ENCODE results near the gene HIF1A.
"Not testable (repeated sequence)": the region's sequence is repeated elsewhere in the genome, so short reads cannot be mapped to it uniquely, and the experiment has no call there.

The HIF1A gene

DNA sequence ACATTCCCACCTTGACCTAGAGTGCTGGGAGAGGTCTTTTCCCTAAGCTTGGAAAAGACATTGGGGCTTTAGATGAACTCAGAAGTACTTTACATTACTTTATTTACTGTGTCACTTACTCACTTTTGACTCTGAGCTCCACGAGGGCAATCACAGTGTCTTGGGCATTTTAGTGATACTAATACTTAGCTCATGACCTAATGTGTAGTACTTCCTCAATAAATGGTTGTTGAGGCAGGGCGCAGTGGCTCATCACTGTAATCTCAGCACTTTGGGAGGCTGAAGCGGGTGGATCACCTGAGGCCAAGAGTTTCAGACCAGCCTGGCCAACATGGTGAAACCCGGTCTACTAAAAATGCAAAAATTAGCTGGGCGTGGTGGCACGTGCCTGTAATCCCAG lies 47.1 kb downstream of the HIF1A start:
- no peak overlapping the region for H3K27ac ChIP-seq
- DNase-seq (ENCODE audit: low read depth, low spot score): no peak

GRCh38 chr14:61744238-61744637 lies 48.9 kb downstream of the HIF1A start:
- no peak for DNase-seq (ENCODE audit: low read depth, low spot score)
- no peak overlapping the region for H3K27ac ChIP-seq

- not testable (repeated sequence) for H3K27ac ChIP-seq; DNase-seq (ENCODE audit: low read depth, low spot score)
These were observed 51.0 kb downstream of the HIF1A start for GRCh38 chr14:61746346-61746745.

- no peak overlapping the region for H3K27ac ChIP-seq
- no peak for DNase-seq (ENCODE audit: low read depth, low spot score)
These were observed 51.6 kb downstream of the HIF1A start for GRCh38 chr14:61746881-61747280.

DNA sequence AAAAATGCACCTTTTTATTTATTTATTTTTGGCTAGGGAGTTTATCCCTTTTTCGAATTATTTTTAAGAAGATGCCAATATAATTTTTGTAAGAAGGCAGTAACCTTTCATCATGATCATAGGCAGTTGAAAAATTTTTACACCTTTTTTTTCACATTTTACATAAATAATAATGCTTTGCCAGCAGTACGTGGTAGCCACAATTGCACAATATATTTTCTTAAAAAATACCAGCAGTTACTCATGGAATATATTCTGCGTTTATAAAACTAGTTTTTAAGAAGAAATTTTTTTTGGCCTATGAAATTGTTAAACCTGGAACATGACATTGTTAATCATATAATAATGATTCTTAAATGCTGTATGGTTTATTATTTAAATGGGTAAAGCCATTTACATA lies 52.0 kb downstream of the HIF1A start:
- DNase-seq (ENCODE audit: low read depth, low spot score): no peak

GRCh38 chr14:61749264-61749663 lies 54.0 kb downstream of the HIF1A start:
- peak overlapping the region; percentile 68 for H3K27ac ChIP-seq
- no peak for DNase-seq (ENCODE audit: low read depth, low spot score)

More for the DNA sequence above, 52.0 kb downstream of the HIF1A start:
- no peak overlapping the region for H3K27ac ChIP-seq

DNA sequence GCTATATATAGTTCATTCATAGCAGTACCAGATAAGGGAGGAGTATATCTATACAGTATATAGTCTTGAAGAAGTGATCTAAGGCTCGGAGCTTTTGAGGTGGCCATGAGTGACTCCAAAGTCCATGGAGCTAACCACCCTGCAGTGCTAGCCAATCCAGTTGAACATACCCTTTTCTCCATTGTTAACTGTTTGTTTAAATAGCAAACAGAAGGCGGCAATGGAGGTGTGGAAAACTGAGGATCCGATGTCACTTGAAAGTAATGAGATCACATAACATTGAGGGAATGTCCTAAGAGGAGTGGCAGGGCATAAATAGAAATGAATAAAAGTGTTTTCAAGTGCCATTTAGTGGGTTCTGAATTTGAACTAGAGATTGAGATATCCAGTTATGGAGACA lies 54.6 kb downstream of the HIF1A start:
- DNase-seq (ENCODE audit: low read depth, low spot score): no peak
- peak overlapping the region; percentile 68 for H3K27ac ChIP-seq

- DNase-seq (ENCODE audit: low read depth, low spot score): peak; percentile 73
- H3K27ac ChIP-seq: peak overlapping the region; percentile 68
These were observed 55.6 kb downstream of the HIF1A start for GRCh38 chr14:61750708-61751474.

DNA sequence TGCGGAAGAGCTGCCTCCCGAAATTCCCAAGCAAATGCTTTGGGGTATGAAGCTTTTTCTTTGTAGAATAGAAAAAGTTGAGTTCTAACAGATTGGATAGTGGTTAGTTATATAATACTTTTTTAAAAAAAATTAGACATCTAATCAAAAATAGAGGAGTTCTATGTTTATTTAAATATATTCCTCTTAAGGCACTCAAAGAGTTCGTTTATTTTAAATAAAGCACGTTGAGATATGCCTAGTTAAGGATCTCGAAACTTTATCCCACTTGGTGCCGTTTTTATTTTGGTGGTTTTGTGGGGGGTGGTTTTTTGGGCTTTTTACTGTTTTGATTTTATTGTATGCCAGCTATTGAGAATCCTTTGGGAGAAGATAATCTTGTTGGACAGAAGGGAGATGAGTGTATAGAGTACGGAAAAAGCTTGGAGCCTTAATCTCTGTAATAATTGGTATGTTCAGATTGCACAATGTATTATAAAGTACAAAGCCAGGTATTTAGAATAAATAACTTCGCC lies 56.2 kb downstream of the HIF1A start:
- DNase-seq (ENCODE audit: low read depth, low spot score): no peak
- H3K27ac ChIP-seq: peak overlapping the region; percentile 68

DNA sequence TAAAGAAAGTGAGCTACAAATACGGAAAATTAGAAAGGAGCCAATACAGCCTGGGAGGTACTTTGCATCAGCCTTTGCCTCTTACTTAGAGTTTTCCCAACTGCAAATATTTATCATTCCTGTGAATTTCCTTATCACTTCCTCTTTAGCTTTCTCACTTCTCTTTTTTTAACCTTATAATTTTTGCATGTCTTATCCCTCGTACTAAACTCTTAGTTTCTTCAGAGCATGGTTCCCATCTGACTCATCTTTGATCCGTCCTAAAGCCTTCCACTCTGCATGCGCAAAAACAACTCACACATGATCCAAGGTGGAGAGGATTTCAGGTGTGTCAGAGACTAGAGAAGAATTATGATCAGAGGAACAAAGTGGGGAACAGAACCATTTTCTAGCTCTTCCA lies 57.3 kb downstream of the HIF1A start:
- DNase-seq (ENCODE audit: low read depth, low spot score): no peak

GRCh38 chr14:61753631-61754030 lies 58.3 kb downstream of the HIF1A start:
- DNase-seq (ENCODE audit: low read depth, low spot score): no peak
- H3K27ac ChIP-seq: peak overlapping the region; percentile 68

More for the DNA sequence above, 57.3 kb downstream of the HIF1A start:
- peak overlapping the region; percentile 68 for H3K27ac ChIP-seq

- peak overlapping the region; percentile 72 for H3K27ac ChIP-seq
- no peak for DNase-seq (ENCODE audit: low read depth, low spot score)
These were observed 59.5 kb downstream of the HIF1A start for GRCh38 chr14:61754627-61755381.

DNA sequence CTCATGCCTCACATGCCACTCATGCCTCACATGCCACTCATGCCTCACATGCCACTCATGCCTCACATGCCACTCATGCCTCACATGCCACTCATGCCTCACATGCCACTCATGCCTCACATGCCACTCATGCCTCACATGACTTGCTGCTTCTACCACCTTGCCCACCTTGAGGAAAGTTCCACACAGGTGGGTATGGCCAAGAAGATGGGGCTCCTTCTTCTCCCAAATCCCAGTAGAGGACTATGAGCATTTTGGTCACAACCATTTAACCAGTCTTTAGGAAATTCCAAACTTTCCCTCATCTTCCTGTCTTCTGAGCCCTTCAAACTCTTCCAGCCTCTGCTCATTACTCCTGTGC lies 60.0 kb downstream of the HIF1A start:
- peak overlapping the region; percentile 72 for H3K27ac ChIP-seq
- DNase-seq (ENCODE audit: low read depth, low spot score): not testable (repeated sequence)

DNA sequence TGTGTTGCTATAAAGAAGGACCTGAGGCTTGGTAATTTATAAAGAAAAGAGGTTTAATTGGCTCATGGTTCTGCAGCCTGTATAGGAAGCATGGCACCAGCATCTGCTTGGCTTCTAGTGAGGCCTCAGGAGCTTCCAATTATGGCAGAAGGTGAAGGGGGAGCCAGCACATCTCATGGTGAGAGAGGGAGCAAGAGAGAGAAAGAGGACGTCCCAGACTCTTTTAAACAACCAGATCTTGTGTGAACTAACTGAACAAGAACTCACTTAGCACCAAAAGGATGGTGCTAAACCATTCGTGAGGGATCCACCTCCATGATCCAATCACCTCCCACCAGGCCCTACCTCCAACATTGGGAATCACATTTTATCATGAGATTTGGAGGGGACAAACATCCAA lies 60.8 kb downstream of the HIF1A start:
- peak overlapping the region; percentile 72 for H3K27ac ChIP-seq
- DNase-seq (ENCODE audit: low read depth, low spot score): no peak

DNA sequence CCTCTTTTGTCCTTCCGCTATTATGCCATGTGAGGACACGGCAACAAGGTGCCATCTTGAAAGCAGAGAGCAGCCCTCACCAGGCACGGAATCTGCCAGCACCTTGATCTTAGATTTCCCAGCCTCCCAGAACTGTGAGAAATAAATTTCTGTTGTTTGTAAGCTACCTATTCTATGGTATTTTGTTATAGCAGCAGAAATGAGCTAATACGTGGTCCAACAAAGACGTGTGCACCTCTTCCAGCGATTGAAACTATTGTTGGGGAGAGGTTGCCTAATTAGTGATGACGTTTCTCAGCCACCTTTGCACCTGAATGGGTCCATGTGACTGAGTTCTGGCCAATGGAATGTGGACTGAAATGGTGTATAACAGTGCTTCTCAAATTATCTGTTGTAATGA lies 64.6 kb downstream of the HIF1A start:
- DNase-seq (ENCODE audit: low read depth, low spot score): no peak
- no peak overlapping the region for H3K27ac ChIP-seq

DNA sequence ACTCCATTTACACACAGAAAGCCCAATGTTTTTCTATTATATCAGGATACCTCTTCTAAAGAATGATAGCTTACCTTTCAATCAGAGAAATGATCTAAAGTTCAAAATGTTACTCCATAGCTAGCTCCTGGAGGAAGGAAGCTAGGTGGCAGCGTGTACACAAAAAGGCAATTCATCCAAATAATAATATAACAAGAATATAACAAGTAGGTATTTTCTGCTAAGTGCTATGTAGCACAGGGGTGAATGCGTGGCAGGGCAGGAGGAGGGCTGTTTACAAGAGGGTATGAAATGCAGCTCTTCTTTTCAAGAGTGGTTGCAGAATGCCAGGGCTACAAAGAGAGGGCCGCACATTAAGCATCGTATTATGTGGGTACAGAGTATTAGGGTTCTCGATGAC lies 66.2 kb downstream of the HIF1A start:
- H3K27ac ChIP-seq: peak overlapping the region; percentile 67
- DNase-seq (ENCODE audit: low read depth, low spot score): no peak

DNA sequence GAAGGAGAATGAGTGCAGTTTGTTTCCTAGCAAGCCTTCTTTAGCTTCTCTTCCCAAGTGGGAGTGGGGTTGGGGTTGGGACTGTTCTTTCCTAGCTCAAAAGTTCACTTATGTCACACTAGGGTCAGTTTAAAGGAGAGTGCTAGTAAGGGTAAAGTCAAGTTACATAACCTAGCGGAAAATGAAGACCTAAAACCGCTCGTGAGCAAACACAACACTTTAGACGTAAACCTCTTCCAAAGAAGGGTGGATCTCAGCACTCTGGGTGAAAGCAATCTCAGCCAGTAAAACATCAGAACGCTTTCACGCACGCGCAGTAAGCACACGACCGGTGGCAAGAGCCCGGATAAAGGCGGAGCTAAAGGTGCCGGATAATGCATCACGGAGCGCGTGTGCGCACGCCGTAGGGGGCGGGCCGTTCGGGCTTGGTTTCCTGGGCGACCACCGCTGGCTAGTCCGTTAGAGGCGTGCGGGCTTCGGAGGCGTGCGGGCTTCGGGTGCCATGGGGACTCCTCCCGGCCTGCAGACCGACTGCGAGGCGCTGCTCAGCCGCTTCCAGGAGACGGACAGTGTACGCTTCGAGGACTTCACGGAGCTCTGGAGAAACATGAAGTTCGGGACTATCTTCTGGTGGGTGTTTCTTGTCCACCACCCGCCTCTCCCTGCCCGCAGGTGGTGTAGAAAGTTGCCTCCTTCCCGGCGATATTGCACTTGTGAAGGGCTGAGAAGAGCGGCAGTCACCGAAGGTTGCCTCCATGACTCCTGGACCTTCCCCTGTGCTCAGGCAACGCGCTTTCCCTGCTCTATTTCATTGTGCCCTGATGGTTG lies 66.9 kb downstream of the HIF1A start, which contains the start of gene SNAPC1:
Gene SNAPC1, plus strand, starts transcription at position 462 of the 828 bp plus-strand sequence. Its CDS starts 41 bp downstream, at position 503.
- H3K27ac ChIP-seq: peak within 1 kb of the TSS; percentile 67
- DNase-seq (ENCODE audit: low read depth, low spot score): peak; percentile 87

DNA sequence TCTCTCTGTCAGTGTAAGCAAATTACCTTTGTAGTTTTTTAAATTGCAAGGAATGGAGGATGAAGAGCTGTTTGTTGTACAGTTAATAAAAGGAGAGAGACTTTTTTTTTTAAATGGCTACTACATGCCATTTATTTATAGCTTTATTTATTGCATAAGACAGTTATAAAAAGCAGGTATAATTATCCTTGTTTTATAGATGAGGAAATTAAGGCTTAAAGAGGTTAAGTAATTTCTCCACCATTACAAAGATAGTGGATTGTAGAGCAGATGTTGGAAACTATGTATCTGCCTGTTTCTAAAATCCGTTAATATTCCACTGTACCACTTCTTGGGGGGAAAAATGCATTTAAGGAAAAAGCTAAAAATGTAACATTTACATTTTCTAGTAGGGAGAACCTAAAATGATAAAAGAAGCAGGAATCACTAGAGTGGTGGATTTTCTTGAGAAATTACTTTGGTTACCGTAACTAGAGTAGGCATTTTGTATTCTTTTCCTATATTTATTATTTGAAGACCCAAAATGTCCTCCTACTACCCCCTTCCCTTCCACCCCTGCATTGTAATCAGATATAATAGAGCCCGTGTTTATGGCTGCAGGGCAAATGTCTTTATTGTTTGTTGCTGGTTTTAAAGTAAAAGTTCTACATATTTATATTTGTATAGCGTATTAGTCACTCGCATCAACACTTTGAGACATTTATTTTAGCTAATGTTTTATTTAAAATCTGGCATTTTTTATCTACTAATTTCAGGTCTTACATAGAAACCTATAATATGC lies 69.2 kb downstream of the HIF1A start:
- peak overlapping the region; percentile 67 for H3K27ac ChIP-seq

DNA sequence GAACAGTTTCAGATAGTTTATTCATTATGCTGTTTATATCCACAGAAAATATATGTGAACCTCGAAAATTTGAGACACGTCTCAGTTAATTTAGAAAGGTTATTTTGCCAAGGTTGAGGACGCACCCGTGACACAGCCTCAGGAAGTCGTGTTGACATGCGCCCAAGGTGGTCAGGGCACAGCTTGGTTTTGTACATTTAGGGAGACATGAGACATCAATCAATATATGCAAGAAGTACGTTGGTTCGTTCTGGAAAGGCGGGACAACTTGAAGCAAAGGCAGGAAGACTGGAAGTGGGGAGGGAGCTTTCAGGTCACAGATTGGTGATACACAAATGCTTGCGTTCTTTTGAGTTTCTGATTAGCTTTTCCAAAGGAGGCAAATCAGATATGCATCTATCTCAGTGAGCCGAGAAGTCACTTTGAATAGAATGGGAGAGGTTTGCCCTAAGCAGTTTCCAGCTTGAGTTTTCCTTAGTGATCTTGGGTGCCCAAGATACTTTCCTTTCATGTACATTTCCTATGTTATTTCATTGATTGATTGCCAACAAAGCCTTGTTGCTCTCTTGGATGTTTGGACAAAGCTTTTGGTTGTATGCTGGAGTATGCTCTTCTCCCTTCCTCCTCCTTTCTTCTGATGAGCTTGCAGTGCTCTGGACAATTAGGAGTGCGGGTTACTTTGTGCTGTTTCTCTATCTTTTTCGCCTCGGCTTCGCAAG lies 70.1 kb downstream of the HIF1A start:
- peak; percentile 26 for DNase-seq (ENCODE audit: low read depth, low spot score)
- peak overlapping the region; percentile 67 for H3K27ac ChIP-seq

More for the DNA sequence above, 69.2 kb downstream of the HIF1A start:
- no peak for DNase-seq (ENCODE audit: low read depth, low spot score)

All from epithelial cell of prostate (primary cell).